Stimulated activated CD4-positive, alpha-beta T cell treated with anti-CD3 and anti-CD28 coated beads, Interleukin-12 subunit alpha, Interleukin-12 subunit beta, amount 100 ng/mL, for 24 hours (primary cell): ENCODE results near the gene TNIK.

Experiments used
- DNase-seq, 2 experiments: peaks; one replicate each; pipeline ENCODE4 v3.0.0-alpha.2; 2020; ENCODE audit warnings: low read depth in 2 of 2

TNIK gene

GRCh38 chr3:171226794-171227193 is 233.4 kb downstream of the TNIK start:
- DNase-seq, result no peak

GRCh38 chr3:171225708-171226107 is 234.5 kb downstream of the TNIK start:
- DNase-seq, result no peak

- no peak for DNase-seq
Observed at GRCh38 chr3:171225165-171225564, 235.0 kb downstream of the TNIK start.

- DNase-seq, result no peak
Observed at GRCh38 chr3:171223396-171223795, 236.8 kb downstream of the TNIK start.

- no peak for DNase-seq
Observed at GRCh38 chr3:171222995-171223394, 237.2 kb downstream of the TNIK start.

- no peak for DNase-seq
Observed at GRCh38 chr3:171221597-171221996, 238.6 kb downstream of the TNIK start.

- DNase-seq, result no peak
Observed at GRCh38 chr3:171221104-171221503, 239.1 kb downstream of the TNIK start.

GRCh38 chr3:171219258-171219657 is 240.9 kb downstream of the TNIK start:
- DNase-seq, result no peak

GRCh38 chr3:171218069-171218468 is 242.1 kb downstream of the TNIK start:
- no peak for DNase-seq

- no peak for DNase-seq
Observed at GRCh38 chr3:171213907-171214306, 246.3 kb downstream of the TNIK start.

- DNase-seq, result no peak
Observed at GRCh38 chr3:171213178-171213577, 247.0 kb downstream of the TNIK start.

- no peak for DNase-seq
Observed at GRCh38 chr3:171212648-171213047, 247.6 kb downstream of the TNIK start.

- no peak for DNase-seq
Observed at GRCh38 chr3:171206283-171206682, 253.9 kb downstream of the TNIK start.

- DNase-seq, result no peak
Observed at GRCh38 chr3:171204942-171205341, 255.3 kb downstream of the TNIK start.

- no peak for DNase-seq
Observed at GRCh38 chr3:171201825-171202224, 258.4 kb downstream of the TNIK start.

- no peak for DNase-seq
Observed at GRCh38 chr3:171200750-171201088, 259.5 kb downstream of the TNIK start.

- no peak for DNase-seq
Observed at GRCh38 chr3:171200052-171200749, 260.0 kb downstream of the TNIK start.

- no peak for DNase-seq
Observed at GRCh38 chr3:171199473-171199829, 260.8 kb downstream of the TNIK start.

GRCh38 chr3:171198781-171199472 is 261.3 kb downstream of the TNIK start:
- no peak for DNase-seq

GRCh38 chr3:171195686-171196085 is 264.5 kb downstream of the TNIK start:
- no peak for DNase-seq

- DNase-seq, result no peak
Observed at GRCh38 chr3:171194965-171195364, 265.2 kb downstream of the TNIK start.

- no peak for DNase-seq
Observed at GRCh38 chr3:171193693-171194092, 266.5 kb downstream of the TNIK start.

GRCh38 chr3:171192176-171192854 is 267.9 kb downstream of the TNIK start:
- no peak for DNase-seq
